Natural killer cell treated with Interleukin-12 subunit alpha and Interleukin-12 subunit beta and Interleukin-15 and Interleukin-18, amount 100 ng/mL, for 72 hours (primary cell): ENCODE measurements around the gene PPP1R13L. TPM values are rescaled to one million over a fixed set of nuclear protein-coding genes. Genes with fewer than 3 reads are reported as not detected.

Experiments used
- ATAC-seq, 2 donors: fragments of 150-1000 bp; cut with Tn5 transposase in 1 of 2; sonication (Bioruptor Pico), chemical (Tn5 transposase) in 1 of 2; 2 replicates each; pipeline ENCODE4 v1.10.0; 2021
- DNase-seq: peaks from one replicate; pipeline ENCODE4 v3.0.0; 2022; ENCODE audit warnings: low spot score
- H3K27ac Mint-ChIP-seq, 2 donors: 1 replicate in 1 of 2; 2 replicates in 1 of 2; pipeline ENCODE4 v1.8.0; 2022; ENCODE audit warnings: mixed read lengths in 2 of 2, mild to moderate bottlenecking in 1 of 2, moderate library complexity in 1 of 2
- H3K27me3 Mint-ChIP-seq, 2 donors: 1 replicate in 1 of 2; 2 replicates in 1 of 2; pipeline ENCODE4 v1.8.0; 2022; ENCODE audit warnings: mixed read lengths in 2 of 2
- H3K36me3 Mint-ChIP-seq: one replicate; pipeline ENCODE4 v1.8.0; 2022; ENCODE audit warnings: mixed read lengths
- H3K4me1 Mint-ChIP-seq, 2 donors: 1 replicate in 1 of 2; 2 replicates in 1 of 2; pipeline ENCODE4 v1.8.0; 2022; ENCODE audit warnings: low read depth in 2 of 2, mixed read lengths in 2 of 2, mild to moderate bottlenecking in 1 of 2
- H3K4me3 Mint-ChIP-seq: one replicate; pipeline ENCODE4 v1.8.0; 2022; ENCODE audit warnings: mixed read lengths
- H3K9me3 Mint-ChIP-seq: 2 replicates; pipeline ENCODE4 v1.8.0; 2022; ENCODE audit warnings: mixed read lengths
- total RNA-seq, 2 donors: library from RNA; stranded (reverse); gene quantifications; one replicate each; pipeline ENCODE4 v1.2.3, GENCODE V29; 2022

PPP1R13L gene, protein sequence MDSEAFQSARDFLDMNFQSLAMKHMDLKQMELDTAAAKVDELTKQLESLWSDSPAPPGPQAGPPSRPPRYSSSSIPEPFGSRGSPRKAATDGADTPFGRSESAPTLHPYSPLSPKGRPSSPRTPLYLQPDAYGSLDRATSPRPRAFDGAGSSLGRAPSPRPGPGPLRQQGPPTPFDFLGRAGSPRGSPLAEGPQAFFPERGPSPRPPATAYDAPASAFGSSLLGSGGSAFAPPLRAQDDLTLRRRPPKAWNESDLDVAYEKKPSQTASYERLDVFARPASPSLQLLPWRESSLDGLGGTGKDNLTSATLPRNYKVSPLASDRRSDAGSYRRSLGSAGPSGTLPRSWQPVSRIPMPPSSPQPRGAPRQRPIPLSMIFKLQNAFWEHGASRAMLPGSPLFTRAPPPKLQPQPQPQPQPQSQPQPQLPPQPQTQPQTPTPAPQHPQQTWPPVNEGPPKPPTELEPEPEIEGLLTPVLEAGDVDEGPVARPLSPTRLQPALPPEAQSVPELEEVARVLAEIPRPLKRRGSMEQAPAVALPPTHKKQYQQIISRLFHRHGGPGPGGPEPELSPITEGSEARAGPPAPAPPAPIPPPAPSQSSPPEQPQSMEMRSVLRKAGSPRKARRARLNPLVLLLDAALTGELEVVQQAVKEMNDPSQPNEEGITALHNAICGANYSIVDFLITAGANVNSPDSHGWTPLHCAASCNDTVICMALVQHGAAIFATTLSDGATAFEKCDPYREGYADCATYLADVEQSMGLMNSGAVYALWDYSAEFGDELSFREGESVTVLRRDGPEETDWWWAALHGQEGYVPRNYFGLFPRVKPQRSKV
- total RNA-seq, result 10 to 100 TPM; 12.2 to 14.1 TPM

DNA sequence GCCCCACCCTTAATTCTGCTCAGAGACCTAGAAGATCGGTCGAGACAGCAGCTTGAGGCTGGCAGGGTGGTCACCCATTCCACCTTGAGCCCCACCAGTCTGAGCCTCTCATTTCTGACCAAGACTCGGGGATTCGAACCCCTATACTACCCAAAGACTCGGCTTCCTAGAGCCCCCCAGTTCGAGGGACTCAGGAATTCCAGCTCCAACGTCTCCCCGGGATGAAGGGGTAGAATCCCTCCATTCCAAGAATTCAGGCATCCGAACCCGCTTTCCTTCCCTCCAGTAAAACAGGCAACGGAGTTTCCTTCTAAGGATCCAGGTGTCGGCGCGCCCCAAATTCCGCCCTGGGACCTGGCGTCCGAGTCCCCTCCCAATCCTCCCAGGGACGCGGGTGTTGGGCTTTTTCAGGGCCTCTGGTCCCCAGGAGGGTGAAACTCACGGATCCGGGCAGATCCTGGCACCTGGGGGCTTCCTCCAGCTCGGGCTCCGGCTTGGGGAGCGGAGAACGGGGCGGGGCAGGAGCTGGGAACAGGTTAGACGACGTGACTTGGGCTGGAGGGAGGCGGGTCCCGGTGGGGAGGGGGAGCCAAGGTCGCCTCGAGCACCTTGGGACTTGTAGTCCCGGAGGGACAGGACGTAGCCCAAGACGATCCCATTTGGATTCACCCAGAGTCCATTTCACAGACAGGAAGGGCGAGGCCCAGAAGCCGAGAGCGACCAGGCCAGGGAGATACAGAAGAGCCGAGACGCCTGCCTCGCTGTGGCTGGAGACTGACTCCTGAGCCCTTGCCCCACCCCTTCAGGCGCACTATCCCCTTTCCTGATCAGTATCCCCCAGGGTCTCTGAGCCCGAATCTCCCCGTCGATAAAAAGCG is at the start of gene PPP1R13L:
TSS of gene PPP1R13L (minus strand) at position 513 of the 878 bp plus-strand sequence. CDS start 6,751 bp downstream, outside the sequence.
- Mint-ChIP-seq H3K27ac (peak within 1 kb of the TSS; percentile 91 to 92), H3K4me1 (peaks cover 32 to 44% of the 10 kb centered on the region in 2 donors)

DNA sequence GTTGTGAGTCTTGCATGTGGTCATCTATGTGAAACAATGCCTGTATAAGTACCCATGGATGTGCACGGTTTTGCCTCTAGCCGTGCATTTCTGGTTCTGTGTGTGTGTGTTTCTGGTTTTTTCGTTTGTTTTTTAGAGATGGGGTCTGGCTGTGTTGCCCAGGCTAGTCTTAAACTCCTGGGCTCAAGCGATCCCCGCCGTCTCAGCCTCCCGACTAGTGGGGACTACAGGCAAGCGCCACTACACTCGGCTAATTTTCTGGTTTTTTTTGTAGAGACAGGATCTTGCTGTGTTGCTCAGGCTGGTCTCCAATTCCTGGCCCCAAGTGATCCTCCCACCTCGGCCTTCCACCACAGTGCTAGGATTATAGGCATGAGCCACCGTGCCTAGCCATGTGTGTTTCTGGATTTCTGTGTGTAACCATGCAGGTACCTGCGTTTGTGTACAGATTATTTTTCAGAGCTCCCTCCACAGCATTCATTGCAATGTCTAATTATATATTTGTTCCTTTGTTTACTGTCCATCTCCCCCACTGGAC is 47.0 kb upstream of the PPP1R13L start:
- DNase-seq (no peak), ATAC-seq (no peak)
- H3K4me3 Mint-ChIP-seq, result peak overlapping the region; percentile 94
- H3K4me1 Mint-ChIP-seq, result peaks cover 58 to 59% of the 10 kb centered on the region in 2 donors
- H3K36me3 Mint-ChIP-seq, result no peaks in the 10 kb centered on the region
- H3K27ac Mint-ChIP-seq, result peak overlapping the region; percentile 97 to 98
- H3K9me3 Mint-ChIP-seq, result no peaks in the 10 kb centered on the region
- H3K27me3 Mint-ChIP-seq, result no peaks in the 10 kb centered on the region

More for the DNA sequence above, at the start of gene PPP1R13L:
- DNase-seq (no peak), ATAC-seq (peak; percentile 10 to 46)
- H3K9me3 Mint-ChIP-seq, result no peaks in the 10 kb centered on the region
- H3K4me3 Mint-ChIP-seq, result peak within 1 kb of the TSS; percentile 92
- peaks cover 0 to 4% of the 10 kb centered on the region in 2 donors for H3K27me3 Mint-ChIP-seq
- peaks cover 10% of the 10 kb centered on the region for H3K36me3 Mint-ChIP-seq

DNA sequence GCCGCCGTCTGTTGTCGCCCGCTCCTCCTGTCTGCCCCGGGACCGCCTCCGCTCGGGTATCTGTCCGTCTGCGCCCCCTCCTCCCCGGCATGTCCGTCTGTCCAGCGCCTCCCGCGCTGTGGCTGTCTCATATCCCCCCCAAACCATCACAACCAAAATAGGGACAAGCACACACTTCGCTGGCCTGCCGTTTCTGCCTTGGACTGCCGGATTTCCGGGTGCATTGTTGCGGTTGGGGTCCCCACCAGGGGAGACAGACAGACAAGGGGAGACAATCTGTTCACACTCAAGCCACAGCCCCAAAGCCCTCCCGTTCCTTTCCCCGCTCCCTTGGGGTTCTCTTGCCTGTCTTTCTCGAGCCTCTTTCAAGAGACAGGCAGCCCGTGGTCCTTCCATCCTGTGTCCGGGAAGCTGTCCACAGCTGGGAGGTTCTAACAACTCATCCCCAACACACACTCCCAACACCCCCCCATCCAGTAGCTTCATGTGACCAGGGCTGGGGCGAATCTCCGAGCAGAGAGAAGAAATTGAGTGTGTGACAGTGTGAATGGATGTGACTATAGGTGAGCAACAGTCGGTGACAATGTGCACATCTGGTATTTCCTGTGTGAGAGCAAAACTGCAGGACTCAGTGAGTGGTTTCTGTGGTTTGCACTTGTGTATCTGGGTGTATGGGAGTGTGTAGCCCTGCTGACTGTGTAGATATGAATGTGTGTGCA is 46.4 kb upstream of the PPP1R13L start:
- no peaks in the 10 kb centered on the region for H3K27me3 Mint-ChIP-seq
- H3K27ac Mint-ChIP-seq, result peak overlapping the region; percentile 97 to 98
- peaks cover 56 to 58% of the 10 kb centered on the region in 2 donors for H3K4me1 Mint-ChIP-seq
- no peaks in the 10 kb centered on the region for H3K36me3 Mint-ChIP-seq
- DNase-seq (peak; percentile 72), ATAC-seq (peak; percentile 60 to 67)
- H3K9me3 Mint-ChIP-seq, result no peaks in the 10 kb centered on the region
- H3K4me3 Mint-ChIP-seq, result peak overlapping the region; percentile 94

DNA sequence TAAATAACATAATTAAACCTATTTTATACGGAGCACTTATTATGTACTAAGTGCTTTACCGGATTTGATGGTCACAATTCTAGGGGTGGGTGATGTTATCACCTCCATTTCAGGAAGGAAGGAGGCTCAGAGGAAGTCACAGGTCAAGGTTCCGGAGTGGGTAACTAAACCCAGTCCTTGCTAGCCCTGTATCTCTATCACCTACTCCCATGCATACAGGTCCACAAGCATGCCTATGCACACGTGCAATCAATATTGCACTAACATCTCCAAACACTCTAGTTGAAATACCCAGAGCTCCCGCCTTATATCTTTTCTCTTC is 45.1 kb upstream of the PPP1R13L start:
- H3K9me3 Mint-ChIP-seq, result no peaks in the 10 kb centered on the region
- peak overlapping the region; percentile 94 for H3K4me3 Mint-ChIP-seq
- H3K36me3 Mint-ChIP-seq, result no peaks in the 10 kb centered on the region
- ATAC-seq (peak in 1 of 2 donors; percentile 57), DNase-seq (no peak)
- no peaks in the 10 kb centered on the region for H3K27me3 Mint-ChIP-seq
- peak overlapping the region; percentile 97 to 98 for H3K27ac Mint-ChIP-seq
- H3K4me1 Mint-ChIP-seq, result peaks cover 55 to 57% of the 10 kb centered on the region in 2 donors

DNA sequence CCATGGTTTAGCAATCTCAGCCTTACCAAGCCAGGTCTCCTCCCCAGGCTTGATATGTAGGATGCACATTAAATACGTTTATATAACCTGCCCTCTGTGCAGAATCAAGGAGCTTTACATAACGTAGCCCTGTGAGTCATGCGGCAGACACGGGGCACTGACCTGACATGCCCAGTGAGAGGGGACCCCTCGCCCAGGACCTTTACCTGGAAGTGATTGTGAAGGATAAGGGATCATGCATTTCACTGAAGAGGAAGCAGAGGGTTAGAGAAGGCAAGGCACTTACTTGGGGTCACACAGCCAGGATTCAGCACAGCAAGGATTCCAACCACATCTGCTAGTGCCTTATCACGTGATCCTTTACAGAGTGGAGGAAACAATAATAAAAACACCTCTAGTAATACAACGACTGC is 44.0 kb upstream of the PPP1R13L start:
- peak overlapping the region; percentile 94 for H3K4me3 Mint-ChIP-seq
- H3K9me3 Mint-ChIP-seq, result no peaks in the 10 kb centered on the region
- ATAC-seq (no peak), DNase-seq (no peak)
- H3K27me3 Mint-ChIP-seq, result no peaks in the 10 kb centered on the region
- H3K27ac Mint-ChIP-seq, result peak overlapping the region; percentile 97 to 98
- H3K36me3 Mint-ChIP-seq, result no peaks in the 10 kb centered on the region
- H3K4me1 Mint-ChIP-seq, result peaks cover 65% of the 10 kb centered on the region in 2 donors

DNA sequence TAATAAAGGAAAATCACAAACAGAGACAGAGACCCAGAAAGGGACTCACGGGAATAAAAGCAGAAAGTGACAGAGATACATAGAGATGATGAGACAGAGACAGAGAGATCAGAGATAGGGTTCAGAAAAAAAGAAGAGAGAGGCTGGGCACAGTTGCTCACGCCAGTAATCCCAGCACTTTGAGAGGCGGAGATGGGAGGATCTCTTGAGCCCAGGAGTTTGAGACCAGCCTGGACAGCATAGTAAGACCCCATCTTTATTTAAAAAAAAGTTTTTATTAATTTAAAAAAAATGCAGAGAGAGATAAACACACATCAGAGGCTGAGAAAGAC is 43.5 kb upstream of the PPP1R13L start:
- no peaks in the 10 kb centered on the region for H3K27me3 Mint-ChIP-seq
- peak overlapping the region; percentile 52 for H3K4me3 Mint-ChIP-seq
- ATAC-seq, result no peak
- H3K9me3 Mint-ChIP-seq, result no peaks in the 10 kb centered on the region
- H3K4me1 Mint-ChIP-seq, result peaks cover 64 to 70% of the 10 kb centered on the region in 2 donors
- H3K36me3 Mint-ChIP-seq, result no peaks in the 10 kb centered on the region
- peak overlapping the region; percentile 97 to 98 for H3K27ac Mint-ChIP-seq
- DNase-seq, result no peak

DNA sequence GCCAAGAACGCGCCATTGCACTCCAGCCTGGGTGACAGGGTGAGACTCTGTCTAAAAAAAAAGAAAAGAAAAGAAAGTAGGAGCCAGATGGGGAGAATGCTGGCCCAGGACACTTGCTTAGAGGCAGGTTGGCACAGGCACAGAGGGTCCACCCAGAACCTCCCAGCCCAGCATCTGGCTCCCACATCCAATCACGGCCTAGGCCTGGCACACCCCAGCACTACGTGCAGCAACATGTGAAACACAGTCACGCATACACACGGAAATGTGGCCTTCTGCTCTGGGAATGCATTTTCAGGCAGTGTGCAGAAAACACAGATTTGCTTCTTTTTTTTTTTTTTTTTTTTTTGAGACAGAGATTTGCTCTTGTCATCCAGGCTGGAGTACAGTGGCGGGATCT is 42.1 kb upstream of the PPP1R13L start:
- Mint-ChIP-seq H3K27ac (no peak overlapping the region), H3K36me3 (no peaks in the 10 kb centered on the region), H3K4me3 (no peak overlapping the region), H3K9me3 (no peaks in the 10 kb centered on the region), H3K27me3 (no peaks in the 10 kb centered on the region), H3K4me1 (peaks cover 68 to 75% of the 10 kb centered on the region in 2 donors)
- DNase-seq (no peak), ATAC-seq (no peak)

DNA sequence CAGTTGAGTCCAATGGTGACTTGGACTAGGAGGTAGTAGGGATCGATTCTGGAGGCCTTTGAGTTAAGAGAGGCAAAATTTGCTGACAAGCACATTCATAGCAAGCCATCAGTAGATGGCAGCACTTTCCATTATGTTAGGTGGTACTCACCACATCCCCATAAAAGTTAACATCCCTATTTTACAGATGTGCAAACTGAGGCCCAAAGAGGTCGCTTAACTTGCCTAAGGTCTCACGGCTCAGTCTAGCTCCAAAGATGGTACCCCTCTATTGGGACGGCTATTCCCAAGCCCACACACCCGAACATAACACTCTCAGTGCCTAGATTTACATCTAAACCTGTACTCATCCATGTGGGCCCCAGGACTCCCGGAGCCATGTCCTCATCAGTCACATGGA is 41.4 kb upstream of the PPP1R13L start:
- peak overlapping the region in 1 of 2 donors; percentile 19 for H3K27ac Mint-ChIP-seq
- H3K4me3 Mint-ChIP-seq, result no peak overlapping the region
- H3K27me3 Mint-ChIP-seq, result no peaks in the 10 kb centered on the region

DNA sequence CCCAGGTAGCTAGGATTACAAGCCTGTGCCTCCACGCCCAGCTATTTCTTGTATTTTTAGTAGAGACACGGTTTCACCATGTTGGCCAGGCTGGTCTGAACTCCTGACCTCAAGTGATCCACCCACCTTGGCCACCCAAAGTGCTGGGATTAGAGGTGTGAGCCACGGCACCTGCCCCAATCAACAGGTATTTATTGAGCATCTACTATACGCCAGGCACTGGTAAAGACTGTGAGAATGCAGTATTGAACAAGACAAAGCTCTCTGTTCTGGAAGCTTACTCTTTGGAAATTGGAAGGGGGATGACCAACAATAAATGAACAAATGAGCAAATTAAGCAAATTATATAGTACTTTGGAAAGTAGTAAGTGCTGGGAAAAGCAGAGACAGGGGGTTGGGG is 40.3 kb upstream of the PPP1R13L start:
- no peak for DNase-seq
- H3K4me3 Mint-ChIP-seq, result peak overlapping the region; percentile 90
- ATAC-seq, result no peak
- H3K4me1 Mint-ChIP-seq, result peaks cover 66 to 72% of the 10 kb centered on the region in 2 donors
- H3K27ac Mint-ChIP-seq, result peak overlapping the region; percentile 7 to 97
- no peaks in the 10 kb centered on the region for H3K9me3 Mint-ChIP-seq
- no peaks in the 10 kb centered on the region for H3K27me3 Mint-ChIP-seq
- no peaks in the 10 kb centered on the region for H3K36me3 Mint-ChIP-seq

More for the DNA sequence above, 41.4 kb upstream of the PPP1R13L start:
- no peak for ATAC-seq
- Mint-ChIP-seq H3K4me1 (peaks cover 62 to 68% of the 10 kb centered on the region in 2 donors), H3K9me3 (no peaks in the 10 kb centered on the region), H3K36me3 (no peaks in the 10 kb centered on the region)
- no peak for DNase-seq

DNA sequence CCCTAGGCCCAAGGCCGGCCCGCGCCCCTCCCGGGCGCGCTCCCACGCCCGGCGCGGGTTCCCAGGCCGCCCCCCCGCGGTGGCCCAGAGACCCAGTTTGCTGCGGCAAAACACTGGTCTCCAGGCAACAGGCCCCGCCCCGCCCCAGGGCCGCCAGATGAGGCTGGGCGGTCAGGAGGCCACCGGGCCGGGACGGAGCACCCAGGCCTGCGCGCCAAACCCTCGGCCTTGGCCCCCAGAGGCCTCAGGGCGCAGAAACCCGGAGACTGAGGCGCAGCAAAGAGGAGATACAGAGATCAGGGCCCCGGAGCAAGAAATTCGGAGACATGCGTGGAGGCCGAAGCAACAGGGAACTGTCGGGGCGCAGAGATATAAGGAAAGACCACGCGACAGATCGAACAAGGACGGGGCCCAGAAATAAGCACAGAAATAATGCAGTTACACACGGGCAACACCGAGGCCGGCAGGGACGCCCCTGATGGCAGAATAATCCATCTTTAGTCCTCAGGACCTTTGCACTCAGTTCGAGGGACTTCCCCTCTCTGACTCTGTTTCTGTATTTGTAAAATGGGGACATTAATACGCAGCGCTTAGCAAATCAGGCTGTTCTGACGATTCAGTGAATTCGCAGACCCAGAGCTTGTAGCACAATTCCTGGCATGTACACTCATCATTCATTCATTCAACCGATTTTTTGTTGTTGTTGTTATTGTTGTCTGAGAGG is 39.6 kb upstream of the PPP1R13L start:
- H3K27ac Mint-ChIP-seq, result peak overlapping the region; percentile 75 to 97
- H3K4me1 Mint-ChIP-seq, result peaks cover 65 to 70% of the 10 kb centered on the region in 2 donors
- ATAC-seq (peak; percentile 80 to 83), DNase-seq (peak; percentile 91)
- peak overlapping the region; percentile 90 for H3K4me3 Mint-ChIP-seq
- H3K27me3 Mint-ChIP-seq, result no peaks in the 10 kb centered on the region
- H3K36me3 Mint-ChIP-seq, result no peaks in the 10 kb centered on the region
- H3K9me3 Mint-ChIP-seq, result no peaks in the 10 kb centered on the region

DNA sequence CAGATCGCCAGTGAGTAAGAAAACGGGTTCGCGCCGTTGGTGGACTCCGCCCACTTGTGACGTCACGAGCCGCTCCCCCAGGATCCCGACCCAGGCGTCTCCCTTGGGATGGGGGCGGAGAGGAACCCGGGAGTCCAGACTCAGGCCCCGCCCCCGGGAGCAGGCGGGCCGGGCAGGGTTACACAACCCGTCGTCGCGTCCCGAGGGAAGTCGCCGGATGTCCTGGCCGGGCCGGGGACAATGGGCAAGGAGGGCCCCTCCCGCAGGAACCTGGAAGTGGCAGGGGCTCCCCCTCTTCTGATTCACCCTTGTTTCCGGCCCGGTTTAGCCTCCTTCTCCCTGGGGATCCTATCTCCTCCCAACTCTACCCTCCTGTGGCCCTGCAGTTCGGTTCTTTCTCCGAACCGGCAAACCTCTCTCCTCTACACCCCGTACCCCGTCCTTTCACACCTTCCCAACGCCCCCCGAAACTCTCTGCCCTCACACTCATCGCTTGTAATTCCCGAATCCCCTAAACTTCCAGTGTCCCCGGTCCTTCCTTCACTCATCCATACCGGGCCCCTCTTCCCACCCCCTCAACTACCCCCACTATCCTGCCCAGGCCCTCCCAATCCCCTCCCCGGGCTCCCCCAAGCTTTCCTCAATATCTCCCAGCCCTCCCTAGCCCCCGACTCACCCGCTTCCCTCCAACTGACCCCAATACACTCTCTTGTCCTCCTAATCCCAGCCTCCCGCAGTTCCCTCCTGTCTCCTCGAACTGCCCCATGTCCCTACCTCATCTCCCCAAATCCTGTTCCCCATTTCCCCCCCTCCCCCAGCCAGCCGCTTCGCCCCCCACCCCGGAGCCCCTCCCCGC is 38.8 kb upstream of the PPP1R13L start:
- Mint-ChIP-seq H3K9me3 (no peaks in the 10 kb centered on the region), H3K36me3 (no peaks in the 10 kb centered on the region), H3K4me1 (peaks cover 59 to 63% of the 10 kb centered on the region in 2 donors), H3K4me3 (peak overlapping the region; percentile 90), H3K27me3 (no peaks in the 10 kb centered on the region), H3K27ac (peak overlapping the region; percentile 75 to 97)
- ATAC-seq (peak; percentile 27 to 57), DNase-seq (peak; percentile 81)
